SK-N-MC (cell line): Measurements from ENCODE around the gene VPS35.
"Not testable (repeated sequence)": the region's sequence is repeated elsewhere in the genome, so short reads cannot be mapped to it uniquely, and the experiment has no call there.

Source experiments
- EZH2 ChIP-seq: fragments of 200-600 bp; sonication (generic); IDR thresholded peaks from one replicate; pipeline ENCODE4 v1.6.1; 2017; ENCODE audit warnings: antibody characterized with exemption
- POLR2AphosphoS5 ChIP-seq: IDR thresholded peaks from 2 replicates; pipeline ENCODE4 v1.6.1; 2012; ENCODE audit warnings: mild to moderate bottlenecking, low read depth, low read length, borderline replicate concordance

DNA sequence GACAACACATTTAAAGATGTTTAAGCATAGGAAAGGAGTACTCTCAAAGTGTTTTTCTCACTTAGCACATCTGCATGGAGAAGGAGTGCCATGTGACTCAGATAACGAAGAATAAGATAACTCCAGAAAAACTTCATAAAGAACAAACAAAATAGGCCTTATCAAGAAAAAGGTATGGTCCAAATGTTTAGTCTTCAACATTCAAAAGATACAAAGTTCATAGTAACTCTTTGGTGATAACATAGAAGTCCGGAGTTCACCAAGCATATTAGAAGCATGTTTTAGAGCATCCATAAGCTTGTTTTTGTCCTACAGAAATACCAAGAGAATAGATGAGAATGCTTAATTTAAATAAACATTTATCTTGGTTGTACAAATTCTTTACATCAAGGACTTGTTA, 7.1 kb downstream of the VPS35 start:
- not testable (repeated sequence) for TF ChIP-seq EZH2, POLR2AphosphoS5
